GM19438 (cell line): ENCODE results near the gene IGHMBP2.

Source experiments
- ATAC-seq: cut with Tn5 transposase; IDR thresholded peaks from one replicate; pipeline ENCODE4 v1.9.1; 2021; ENCODE audit warnings: low read depth; ENCODE audit not compliant: unreplicated experiment

IGHMBP2 gene

DNA sequence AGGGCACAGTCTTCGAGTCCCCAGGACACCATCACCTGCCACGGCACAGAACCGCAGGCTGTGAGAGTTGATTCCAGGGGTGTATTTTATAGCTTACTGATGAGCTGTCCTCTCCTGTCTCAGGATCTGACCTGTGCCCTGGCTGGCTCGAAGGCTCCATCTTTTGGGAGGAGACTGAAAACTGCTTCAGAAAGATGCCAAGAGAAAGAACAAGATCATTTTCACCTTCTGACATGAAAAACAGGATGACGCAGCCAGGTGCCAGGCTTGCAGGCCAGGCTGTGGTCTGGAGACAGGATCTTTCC is 74.9 kb downstream of the IGHMBP2 start:
- ATAC-seq, result no peak

DNA sequence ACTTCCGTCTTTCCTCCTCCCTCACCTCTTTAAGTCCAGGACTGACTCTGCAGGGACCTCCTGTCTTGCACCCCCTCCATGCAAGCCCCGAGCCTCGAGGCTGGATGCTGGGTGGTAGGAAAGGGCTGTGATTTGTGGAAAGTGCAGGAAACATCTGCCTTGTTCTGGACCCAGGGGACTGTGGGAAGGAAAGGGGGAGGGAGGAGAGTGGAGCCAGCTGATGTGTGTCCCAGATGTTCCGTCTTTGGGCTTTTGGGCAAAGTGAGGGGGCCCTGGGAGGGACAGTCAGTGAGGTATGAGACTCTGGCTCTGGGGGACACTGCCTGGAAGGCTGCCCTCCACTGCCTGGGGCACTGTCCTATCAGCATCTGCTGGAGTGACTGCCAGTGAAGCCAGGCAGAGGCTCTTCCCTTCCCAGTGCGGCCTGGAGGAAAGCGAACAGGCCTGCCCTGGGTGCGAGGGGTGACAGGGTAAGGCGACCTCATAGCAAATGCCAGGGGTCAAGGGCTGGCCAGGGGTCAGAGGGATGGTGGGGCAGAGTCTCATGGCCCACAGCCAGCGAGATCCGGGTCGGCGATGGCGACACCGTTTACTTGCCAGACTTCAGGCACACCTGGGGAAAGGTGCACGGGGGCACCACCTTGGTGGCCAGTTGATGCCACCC is 75.4 kb downstream of the IGHMBP2 start:
- no peak for ATAC-seq

DNA sequence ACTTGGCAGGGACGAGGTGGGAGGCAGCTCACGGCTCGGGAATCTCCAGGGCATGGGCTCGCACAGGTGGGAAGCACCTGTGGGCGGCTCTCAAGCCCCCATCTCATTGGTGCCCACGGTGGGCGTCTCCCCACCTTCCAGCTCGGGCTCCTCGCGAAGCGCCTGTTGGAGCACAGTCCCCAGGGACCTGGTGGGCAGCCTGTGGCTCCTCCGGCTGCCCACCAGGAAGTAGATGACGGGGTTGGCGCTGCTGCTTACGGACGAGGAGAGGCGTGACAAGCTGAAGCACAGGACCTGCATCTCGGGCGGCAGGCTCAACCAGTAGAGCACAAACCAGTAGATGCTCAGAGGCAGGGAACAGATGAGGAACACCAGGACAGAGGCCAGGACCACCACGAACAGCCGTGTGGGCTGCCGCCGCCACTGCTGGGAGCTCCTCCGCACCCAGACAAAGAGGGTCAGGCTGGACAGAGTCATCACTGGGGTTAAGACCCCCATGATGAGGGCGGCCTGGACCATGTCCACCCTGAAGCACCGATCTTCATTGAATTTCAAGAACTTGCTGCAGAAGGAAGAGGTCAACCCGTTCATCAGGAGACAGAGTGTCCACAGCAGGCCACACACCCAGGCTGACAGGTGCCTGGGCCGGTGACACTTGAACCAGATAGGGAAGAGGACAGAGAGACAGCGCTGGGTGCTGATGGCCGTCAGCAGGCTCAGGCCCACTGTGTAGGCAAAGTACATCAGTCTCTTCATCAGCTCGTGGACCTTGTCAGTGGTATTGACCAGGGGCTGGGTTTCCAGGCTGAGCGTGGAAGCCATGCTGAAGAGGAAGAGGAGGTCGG is 76.5 kb downstream of the IGHMBP2 start:
- no peak for ATAC-seq

DNA sequence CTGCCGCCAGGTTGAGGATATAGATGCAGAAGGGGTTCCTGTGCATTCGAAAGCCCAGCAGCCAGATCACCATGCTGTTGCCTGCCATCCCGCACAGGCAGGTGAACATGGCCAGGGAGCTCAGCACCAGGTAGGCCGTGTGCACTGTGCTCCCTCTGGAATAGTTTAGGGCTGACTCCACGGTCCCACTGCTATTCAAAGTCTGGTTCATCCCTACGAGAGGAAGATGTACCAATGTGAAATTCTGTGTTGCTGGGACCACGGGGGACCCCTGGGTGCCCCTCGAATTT is 77.0 kb downstream of the IGHMBP2 start, which contains the start of gene MRGPRD:
MRGPRD (minus strand) TSS at position 211 of the 290 bp plus-strand sequence; CDS start at position 211, 0 bp downstream.
- ATAC-seq, result no peak

DNA sequence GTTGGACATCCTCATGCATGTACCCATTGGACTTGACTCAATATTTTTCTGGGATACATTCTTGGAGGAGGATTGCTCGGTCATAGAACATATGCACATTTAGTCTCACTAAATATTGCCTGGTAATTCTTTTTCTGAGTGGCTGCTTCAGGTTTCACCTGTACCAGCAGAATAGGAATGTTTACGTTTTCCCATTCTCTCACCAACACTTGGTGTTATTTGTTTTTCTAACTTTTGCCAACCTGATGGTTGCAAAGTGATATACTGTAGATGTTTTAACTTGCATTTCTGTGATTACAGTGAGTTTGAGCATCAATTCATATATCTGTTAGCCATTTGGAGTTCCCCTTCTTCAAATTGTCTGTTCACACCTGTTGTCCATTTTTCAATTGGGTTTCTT is 78.4 kb downstream of the IGHMBP2 start:
- no peak for ATAC-seq

DNA sequence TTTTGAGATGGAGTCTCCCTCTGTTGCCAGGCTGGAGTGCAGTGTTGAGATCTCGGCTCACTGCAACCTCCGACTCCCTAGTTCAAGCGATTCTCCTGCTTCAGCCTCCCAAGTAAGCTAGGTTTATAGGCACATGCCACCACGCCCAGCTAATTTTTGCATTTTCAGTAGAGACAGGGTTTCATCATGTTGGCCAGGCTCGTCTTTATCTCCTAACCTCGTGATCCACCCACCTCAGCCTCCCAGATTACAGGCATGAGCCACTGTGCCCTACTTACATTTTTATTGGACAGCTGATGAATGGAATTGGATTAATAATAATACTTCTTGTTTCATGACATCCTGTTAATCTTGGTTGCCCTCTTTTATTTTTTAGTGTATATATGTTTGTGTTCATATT is 80.1 kb downstream of the IGHMBP2 start:
- no peak for ATAC-seq

DNA sequence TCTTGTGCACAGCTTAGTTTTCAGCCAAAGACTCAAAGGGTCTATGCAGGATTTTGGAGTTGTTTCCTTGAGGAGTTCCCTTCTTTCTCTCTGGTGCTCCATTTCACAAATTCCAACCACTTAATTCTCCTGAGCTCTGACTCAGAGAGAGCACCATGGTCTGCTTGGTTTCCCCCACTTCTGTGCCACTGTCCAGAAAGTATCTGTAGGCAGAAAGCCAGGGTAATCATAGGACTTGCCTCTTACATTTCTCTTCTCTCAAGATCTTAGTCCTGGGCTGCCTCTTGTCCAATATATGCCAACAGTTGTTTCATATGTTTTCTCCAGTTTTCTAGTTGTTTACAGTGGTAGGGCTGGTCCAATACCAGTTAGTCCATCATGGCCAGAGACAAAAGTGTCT is 83.5 kb downstream of the IGHMBP2 start:
- no peak for ATAC-seq

DNA sequence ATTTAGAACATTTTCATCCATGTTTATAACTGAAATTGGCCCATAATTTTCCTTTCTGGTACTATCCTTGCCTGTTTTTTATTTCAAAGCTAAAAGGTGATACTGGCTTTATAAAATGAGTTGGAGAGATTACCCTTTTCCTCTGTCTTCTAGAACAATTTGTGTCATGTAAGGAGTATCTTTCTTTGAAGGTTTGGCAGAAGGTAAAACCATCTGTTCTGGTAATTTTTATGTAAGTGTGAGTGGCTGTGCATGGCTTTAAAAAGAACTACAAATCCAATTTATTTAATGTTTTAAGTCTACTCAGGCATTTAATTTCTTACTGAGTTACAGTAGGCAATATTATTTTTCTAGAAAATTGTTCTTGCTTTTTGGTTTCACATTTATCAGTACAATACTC is 84.8 kb downstream of the IGHMBP2 start:
- no peak for ATAC-seq
